GM13976 (cell line): ENCODE measurements around the gene RBM12.

Source experiments
- DNase-seq: peaks from one replicate; pipeline ENCODE4 v3.0.0; 2012; ENCODE audit warnings: low spot score
- in situ Hi-C: fragments of 300-500 bp; cut with MboI; formaldehyde crosslinking; loops from one replicate; pipeline ENCODE4 v1.12.0; 2022; ENCODE audit warnings: low sequenced_read_pairs, mixed read lengths, inconsistent platforms; ENCODE audit not compliant: unreplicated experiment
- TF ChIP-seq, protein P1 (sequence below): IDR thresholded peaks from 2 replicates; pipeline ENCODE4 v1.5.1; 2012; ENCODE audit warnings: borderline replicate concordance, mild to moderate bottlenecking; ENCODE audit not compliant: insufficient read depth; ENCODE audit errors: extremely low read depth, missing control alignments, control extremely low read depth

The RBM12 gene

DNA sequence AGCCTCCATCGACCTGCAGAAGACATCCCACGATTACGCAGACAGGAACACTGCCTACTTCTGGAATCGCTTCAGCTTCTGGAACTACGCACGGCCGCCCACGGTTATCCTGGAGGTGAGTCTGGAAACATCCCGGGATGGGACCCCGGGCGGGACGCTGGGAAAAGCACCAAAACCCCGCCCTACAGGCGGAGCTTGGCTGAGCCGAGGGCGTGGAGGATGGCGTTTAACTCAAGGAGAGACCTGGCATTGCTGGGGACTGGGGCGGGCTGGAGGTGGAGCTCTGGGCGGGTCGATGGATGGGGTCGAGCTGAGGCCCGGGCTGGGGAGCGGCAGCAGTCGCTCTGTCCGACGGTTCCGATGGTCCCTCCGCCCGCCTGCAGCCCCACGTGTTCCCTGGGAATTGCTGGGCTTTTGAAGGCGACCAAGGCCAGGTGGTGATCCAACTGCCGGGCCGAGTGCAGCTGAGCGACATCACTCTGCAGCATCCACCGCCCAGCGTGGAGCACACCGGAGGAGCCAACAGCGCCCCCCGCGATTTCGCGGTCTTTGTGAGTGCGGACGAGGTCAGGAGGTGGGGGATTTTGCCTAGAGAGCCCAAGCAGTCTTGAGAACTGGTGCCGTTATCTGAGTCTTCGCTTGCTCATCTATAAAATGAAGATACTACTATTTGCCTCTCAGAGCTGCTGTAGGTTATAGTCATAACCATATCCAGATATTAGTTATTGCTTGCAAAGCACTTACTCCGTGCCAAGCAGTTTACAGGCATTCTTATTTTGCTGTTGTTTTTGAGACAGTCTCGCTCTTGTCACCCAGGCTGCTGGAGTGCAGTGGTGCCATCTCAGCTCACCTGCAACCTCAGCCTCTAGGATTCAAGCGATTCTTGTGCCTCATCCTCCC lies 45.3 kb downstream of the RBM12 start:
- TF ChIP-seq, protein P1, sequence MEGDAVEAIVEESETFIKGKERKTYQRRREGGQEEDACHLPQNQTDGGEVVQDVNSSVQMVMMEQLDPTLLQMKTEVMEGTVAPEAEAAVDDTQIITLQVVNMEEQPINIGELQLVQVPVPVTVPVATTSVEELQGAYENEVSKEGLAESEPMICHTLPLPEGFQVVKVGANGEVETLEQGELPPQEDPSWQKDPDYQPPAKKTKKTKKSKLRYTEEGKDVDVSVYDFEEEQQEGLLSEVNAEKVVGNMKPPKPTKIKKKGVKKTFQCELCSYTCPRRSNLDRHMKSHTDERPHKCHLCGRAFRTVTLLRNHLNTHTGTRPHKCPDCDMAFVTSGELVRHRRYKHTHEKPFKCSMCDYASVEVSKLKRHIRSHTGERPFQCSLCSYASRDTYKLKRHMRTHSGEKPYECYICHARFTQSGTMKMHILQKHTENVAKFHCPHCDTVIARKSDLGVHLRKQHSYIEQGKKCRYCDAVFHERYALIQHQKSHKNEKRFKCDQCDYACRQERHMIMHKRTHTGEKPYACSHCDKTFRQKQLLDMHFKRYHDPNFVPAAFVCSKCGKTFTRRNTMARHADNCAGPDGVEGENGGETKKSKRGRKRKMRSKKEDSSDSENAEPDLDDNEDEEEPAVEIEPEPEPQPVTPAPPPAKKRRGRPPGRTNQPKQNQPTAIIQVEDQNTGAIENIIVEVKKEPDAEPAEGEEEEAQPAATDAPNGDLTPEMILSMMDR: peak; percentile 75
- in situ Hi-C loops: no loop called here
- peak; percentile 85 for DNase-seq

DNA sequence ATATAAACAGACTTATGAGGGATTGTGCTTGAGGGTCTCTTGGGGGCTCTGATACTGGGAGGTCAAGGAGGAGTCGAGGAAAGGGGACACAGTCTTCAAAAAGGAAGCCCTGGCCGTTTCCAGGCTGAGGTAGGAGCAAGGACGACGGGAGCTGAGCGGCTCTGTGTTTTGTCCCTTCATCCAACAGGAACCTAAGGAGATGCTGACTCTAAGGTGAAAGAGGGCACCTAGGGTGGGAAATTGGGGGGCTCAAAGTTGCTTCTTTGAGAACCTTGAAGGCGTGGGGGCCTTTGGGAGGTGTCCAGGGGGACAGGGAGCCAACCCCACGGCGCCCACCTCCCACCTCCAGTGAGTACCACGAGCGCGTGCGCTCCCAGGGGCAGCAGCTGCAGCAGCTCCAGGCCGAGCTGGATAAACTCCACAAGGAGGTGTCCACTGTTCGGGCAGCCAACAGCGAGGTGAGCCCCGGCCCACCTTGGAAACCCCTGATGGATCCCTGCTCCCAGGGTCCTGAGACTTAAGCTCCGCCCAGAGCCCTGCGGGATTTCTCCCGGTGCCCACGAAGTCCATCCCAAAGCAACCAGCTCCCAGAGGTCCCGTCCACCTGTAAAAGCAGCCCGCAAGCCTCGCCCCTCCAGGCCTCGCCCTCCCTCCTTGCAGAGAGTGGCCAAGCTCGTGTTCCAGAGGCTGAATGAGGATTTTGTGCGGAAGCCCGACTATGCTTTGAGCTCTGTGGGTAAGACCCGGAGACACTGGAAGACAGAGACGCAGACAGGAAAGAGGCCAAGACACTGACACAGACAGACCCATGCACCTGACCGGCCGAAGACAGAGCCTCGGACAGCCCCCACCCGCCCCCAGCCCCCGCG lies 46.2 kb downstream of the RBM12 start:
- DNase-seq: no peak
- TF ChIP-seq, protein P1: no peak
- in situ Hi-C loops: no loop called here

DNA sequence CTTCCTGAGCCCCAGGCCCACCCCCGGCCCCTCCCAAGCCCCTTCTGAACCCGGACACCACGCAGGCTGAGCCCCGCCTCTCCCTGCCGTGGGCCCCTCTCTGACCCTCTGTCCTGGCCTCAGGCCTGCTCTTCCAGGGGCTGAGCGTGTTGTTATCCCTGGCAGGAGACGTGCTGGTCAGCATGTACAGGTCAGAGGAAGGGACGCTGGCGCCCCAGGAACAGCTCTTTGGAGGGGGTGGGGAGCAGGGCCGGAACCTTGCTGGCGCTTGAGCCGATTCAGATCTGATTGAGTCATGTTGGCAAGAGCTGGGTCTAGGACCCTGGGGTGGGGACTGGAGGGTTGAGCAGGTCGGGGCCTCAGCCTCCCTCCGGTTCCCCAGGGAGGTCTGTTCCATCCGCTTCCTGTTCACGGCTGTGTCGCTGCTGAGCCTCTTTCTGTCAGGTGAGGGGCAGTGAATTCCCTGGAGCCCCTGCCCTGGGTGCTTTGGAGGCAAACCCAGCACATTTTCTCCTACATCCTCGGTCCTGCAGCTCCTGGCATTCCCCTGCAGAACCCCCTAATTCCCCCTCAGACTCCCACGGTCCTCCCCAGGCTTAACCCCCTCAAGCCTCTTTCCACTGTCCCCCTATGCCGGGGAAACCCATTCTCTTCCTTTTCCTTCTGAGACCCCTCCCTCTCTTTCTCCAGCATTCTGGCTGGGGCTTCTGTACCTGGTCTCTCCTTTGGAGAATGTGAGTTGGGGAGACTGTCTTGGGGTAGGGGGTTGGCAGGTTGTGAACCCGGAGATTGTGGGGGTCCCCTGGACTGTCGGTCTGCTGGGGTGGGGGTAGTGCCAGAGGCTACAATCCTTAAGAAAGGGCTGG lies 47.1 kb downstream of the RBM12 start:
- TF ChIP-seq, protein P1: peak; percentile 16
- in situ Hi-C loops: no loop called here
- DNase-seq: peak; percentile 68

DNA sequence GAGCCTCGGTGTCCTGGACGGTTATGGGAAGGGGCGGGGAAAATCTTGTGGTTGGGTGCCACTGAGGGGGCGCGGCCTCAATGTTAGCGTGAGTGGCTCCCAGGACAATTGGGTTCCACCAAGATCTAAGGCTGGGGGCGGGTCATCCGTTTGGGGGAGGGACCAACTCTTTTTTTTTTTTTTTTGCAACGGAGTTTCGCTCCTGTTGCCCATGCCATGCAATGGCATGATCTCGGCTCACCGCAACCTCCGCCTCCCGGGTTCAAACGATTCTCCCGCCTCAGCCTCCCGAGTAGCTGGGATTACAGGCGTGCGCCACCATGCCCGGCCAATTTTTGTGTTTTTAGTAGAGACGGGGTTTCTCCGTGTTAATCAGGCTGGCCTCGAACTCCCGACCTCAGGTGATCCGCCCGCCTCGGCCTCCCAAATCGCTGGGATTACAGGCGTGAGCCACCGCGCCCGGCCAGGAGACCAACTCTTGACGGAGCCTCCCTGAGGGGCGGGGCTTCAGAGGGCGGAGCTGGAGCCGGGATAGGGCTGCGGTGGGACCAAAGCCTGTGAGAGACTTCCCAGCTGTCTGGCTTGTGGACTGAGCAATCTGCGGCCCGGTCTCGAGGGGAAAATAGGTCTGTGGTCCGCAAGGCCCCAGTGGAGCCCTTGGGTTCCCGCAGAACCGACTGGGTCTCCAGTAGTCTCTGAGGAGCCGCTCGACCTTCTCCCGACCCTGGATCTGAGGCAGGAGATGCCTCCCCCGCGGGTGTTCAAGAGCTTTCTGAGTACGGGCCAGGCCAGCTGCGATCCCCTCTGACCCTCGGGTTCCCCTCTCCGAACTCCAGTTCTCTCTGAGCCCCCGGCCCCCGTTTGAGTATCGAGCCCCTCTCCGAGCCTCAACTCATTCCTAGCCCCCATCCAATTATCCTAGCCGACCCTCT lies 48.0 kb downstream of the RBM12 start:
- TF ChIP-seq, protein P1: no peak
- peak; percentile 73 for DNase-seq
- in situ Hi-C loops: no loop called here

DNA sequence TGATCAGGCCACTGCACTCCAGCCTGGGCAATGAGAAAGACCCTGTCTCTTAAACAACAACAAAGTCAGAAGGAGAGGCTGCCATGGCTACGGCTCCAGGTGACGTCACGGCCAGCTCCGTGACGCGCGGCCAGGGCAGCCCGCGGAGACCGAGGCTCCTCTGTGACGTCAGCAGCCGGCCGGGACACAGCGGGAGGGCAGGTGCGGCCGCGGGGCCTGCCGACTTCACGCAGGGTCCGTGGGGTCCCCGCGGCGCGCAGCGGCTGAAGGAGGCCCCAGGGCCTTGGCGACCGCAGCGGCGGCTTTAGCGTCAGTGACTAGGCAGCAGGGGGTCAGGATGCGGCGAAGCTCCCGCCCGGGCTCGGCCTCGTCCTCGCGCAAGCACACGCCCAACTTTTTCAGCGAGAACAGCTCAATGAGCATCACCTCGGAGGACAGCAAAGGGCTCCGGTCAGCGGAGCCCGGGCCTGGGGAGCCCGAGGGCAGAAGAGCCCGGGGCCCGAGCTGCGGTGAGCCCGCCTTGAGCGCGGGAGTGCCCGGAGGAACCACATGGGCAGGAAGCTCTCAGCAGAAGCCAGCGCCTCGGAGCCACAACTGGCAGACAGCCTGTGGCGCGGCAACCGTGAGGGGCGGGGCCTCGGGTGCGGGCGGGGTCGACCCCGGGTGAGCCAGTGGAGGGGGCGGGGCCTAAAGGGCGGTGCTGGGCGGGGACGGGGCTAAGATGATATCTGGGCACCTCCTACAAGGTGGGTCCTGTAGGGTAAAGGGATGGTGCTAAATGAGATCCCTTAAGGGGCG lies 48.8 kb downstream of the RBM12 start, which contains the start of gene SPAG4:
TSS of gene SPAG4 (plus strand) at position 163 of the 798 bp plus-strand sequence. CDS start at position 338, 175 bp downstream.
- TF ChIP-seq, protein P1: no peak
- in situ Hi-C loops: no loop called here
- peak; percentile 99 for DNase-seq
